Activated CD8-positive, alpha-beta memory T cell treated with anti-CD3 and anti-CD28 coated beads for 48 hours (primary cell): ENCODE data around the gene CT45A9.
A peak's percentile ranks its signal among the peaks of the same experiment; 100 is the strongest.
"Not testable (repeated sequence)": the region's sequence is repeated elsewhere in the genome, so short reads cannot be mapped to it uniquely, and the experiment has no call there.

Source experiments
- DNase-seq, 3 experiments: peaks; one replicate each; pipeline ENCODE4 v3.0.0-alpha.2; 2020; ENCODE audit warnings: low read depth in 2 of 3, low spot score in 2 of 3

Gene CT45A9, protein sequence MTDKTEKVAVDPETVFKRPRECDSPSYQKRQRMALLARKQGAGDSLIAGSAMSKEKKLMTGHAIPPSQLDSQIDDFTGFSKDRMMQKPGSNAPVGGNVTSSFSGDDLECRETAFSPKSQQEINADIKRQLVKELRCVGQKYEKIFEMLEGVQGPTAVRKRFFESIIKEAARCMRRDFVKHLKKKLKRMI

DNA sequence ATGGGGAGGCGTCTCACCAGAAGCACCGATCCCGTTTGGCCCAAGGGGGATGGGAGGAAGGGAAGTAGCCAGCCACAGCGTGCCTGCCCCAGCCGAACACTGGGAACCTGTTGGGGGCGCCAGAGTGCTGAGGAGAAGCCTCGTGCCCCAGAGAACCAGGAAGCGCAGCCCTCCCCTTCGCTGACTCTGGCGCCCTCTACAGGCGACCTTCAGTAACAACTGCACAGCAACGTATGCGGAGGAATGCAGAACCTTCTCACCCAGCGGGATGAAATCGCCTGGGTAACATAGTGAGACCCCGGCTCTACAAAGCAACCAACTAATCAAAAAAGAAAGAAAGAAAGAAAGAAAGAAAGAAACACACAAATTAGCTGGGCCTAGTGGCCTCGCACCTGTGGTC lies at the start of gene CT45A9:
CT45A9 (minus strand) TSS at position 101 of the 400 bp plus-strand sequence. CDS start 3,751 bp downstream, outside the sequence.
- not testable (repeated sequence) for DNase-seq

DNA sequence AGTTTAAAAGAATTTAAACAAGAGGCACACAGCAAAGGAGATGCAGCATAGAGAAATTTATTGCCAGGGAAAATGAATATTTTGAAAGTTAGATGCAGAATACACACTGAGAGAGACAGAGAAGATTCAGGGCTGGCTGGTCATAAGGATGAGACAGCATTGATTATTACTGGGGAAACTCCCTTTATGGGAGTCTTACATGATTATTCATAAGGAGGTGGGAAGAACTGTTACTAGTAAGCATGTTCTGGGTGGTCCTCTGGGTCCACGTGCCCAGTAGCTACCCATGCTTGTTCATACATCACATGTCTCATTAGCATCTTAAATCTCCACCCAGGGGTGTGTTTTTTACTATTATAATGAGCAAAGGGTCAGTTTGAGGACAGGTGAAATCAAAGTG lies 48.9 kb upstream of the CT45A9 start:
- not testable (repeated sequence) for DNase-seq

DNA sequence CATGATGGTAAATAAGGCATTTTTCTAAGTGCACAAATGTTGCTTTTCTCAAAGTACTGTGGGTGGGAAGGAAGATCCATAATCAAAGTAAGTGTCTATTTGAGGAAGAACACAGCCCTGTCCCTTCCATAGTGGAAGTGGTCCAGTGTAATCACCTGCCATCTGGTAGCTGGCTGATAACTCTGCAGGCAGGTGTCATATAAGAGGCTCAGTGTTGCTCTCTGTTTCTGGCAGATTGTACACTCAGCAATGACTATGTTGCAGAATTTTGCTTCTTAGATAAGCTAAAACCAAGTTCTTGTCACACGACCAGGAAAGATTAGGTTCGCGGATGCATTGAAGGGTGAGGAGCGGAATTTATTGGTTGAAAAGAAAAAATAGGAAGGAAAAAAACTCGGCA lies 42.8 kb upstream of the CT45A9 start:
- DNase-seq: no peak

DNA sequence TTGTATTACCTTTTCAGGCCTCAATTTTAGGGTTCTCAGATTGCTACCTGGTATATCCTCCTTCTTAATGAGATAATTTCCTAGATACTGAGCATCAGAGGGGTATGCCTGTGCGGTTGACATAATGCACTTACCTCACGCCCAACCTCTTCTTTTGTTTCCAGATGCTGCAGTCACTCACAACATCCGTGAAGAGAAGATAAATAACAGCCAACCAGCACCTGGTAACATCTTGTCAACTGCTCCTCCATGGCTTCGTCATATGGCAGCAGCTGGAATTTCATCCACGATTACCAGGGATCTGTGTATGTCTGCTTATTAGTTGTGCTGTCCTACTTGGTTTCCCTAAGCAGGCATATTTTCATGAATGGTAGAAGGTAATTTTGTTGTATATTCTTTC lies 38.6 kb upstream of the CT45A9 start:
- DNase-seq: no peak

DNA sequence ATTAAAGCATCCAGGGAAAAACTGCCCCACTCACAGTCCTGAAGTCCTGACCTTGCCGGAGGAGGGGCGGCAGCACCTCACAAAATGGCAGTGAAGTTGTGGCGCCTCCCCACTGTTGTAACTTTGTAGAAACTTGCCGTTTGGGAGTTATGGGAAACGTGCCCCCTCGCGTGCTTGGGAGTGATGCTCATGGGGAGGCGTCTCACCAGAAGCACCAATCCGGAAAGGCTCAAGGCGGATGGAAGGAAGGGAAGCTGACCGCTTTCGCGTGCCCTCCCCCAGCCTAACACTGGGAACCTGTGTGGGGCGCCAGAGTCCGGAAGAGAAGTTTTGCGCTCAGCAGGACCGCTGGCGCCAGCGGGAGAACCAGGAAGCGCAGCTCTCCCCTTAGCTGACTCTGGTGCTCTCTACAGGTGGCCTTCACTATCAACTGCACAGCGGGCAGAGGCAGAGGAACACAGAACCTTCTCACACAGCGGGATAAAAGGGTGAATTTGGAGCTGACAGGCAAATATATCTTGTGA lies 21.7 kb upstream of the CT45A9 start, which contains the start of the genes CT45A10 and SAGE1:
CT45A10 (minus strand) TSS at position 151 of the 524 bp plus-strand sequence. CDS start 8,100 bp downstream, outside the sequence.
SAGE1 (plus strand) TSS at position 423 of the 524 bp plus-strand sequence. CDS start 2,527 bp downstream, outside the sequence.
- no peak for DNase-seq

DNA sequence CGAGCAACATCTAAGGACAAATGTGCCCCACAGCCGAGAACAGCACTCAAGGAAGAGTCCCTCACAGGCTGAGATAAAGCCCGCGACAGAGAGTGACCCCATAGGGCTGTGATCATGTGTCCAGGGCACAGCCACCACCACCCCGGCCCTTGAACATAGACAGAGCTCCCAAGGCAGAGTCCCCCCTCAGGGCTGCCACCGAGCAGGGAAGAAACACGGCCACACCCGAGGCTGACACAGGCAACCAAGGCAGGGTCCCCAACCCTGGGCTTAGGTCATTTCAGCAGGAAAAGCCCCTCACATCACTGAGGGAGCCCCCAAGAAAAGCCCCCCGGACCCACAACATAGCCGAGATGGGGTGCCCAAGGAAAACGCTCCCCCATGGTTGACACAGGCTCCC lies 21.2 kb upstream of the CT45A9 start:
- no peak for DNase-seq

DNA sequence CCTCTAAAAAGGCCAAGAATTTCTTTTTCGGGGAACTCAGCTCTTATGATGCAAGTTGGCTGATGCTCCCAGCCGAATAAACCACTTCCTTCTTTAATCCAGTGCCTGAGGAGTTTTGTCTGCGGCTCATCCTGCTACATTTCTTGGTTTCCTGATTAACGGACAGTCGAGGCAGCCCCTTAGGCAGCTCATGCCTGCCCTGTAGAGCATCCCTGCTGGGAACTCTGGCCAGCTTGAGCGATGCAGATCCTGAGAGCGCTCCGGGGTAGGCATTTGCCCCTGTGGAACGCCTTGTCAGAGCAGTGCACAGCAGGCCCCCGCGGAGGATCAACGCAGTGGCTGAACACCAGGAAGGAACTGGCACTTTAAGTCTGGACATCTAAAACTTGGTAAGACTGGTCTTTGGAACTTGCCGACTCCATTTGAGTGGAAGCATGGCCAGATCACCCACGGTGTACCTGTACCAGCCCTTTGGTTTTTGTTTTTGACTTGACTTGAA lies 18.5 kb upstream of the CT45A9 start:
- DNase-seq: no peak

DNA sequence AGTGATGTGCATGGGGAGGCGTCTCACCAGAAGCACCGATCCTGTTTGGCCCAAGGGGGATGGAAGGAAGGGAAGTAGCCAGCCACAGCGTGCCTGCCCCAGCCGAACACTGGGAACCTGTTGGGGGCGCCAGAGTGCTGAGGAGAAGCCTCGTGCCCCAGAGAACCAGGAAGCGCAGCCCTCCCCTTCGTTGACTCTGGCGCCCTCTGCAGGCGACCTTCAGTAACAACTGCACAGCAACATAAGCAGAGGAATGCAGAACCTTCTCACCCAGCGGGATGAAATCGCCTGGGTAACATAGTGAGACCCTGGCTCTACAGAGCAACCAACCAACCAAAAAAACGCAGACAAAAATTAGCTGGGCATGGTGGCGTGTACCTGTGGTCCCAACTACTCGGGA lies 17.4 kb upstream of the CT45A9 start:
- DNase-seq: peak; percentile 2 to 4 (median 4)

DNA sequence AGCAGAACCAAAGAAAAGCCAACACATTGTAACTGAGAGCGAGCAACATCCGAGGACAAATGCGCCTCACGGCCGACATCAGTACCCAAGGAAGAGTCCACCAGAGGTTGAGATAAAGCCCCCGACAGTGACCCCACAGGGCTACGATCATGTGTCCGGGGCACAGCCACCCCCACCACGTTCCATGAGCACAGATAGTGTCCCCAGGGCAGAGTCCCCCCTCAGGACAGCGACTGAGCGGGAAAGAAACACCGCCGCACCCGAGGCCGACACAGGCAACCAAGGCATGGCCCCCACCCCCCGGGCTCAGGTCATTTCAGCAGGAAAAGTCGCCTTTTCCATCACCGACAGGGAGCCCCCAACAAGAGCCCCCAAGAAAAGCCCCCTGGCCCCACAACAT lies 16.6 kb upstream of the CT45A9 start:
- DNase-seq: not testable (repeated sequence)

DNA sequence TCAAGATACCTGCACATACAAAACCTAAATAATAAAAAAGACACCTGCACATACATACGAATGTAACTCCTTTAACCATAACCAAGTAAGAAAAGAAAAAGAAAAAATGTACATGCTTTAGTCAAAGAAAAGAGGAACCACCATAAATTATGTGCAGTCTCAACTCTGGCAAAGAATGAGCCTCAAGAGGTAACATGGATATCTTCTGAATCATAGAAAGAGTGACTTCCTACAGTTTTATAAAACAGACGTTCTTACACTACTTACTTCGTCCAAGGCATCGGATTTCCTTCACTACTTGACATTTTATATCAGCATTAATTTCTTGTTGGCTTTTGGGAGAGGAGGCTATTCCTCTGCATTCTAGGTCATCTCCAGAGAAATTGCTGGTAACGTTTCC lies 11.1 kb upstream of the CT45A9 start:
- not testable (repeated sequence) for DNase-seq

DNA sequence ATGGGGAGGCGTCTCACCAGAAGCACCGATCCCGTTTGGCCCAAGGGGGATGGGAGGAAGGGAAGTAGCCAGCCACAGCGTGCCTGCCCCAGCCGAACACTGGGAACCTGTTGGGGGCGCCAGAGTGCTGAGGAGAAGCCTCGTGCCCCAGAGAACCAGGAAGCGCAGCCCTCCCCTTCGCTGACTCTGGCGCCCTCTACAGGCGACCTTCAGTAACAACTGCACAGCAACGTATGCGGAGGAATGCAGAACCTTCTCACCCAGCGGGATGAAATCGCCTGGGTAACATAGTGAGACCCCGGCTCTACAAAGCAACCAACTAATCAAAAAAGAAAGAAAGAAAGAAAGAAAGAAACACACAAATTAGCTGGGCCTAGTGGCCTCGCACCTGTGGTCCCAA lies 17.2 kb downstream of the CT45A9 start, which contains the start of gene CT45A8:
CT45A8 (minus strand) TSS at position 101 of the 400 bp plus-strand sequence. CDS start 3,755 bp downstream, outside the sequence.
- DNase-seq: not testable (repeated sequence)

DNA sequence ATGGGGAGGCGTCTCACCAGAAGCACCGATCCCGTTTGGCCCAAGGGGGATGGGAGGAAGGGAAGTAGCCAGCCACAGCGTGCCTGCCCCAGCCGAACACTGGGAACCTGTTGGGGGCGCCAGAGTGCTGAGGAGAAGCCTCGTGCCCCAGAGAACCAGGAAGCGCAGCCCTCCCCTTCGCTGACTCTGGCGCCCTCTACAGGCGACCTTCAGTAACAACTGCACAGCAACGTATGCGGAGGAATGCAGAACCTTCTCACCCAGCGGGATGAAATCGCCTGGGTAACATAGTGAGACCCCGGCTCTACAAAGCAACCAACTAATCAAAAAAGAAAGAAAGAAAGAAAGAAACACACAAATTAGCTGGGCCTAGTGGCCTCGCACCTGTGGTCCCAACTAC lies 34.4 kb downstream of the CT45A9 start, which contains the start of gene CT45A7:
CT45A7 (minus strand) TSS at position 101 of the 400 bp plus-strand sequence. CDS start 3,747 bp downstream, outside the sequence.
- DNase-seq: not testable (repeated sequence)

DNA sequence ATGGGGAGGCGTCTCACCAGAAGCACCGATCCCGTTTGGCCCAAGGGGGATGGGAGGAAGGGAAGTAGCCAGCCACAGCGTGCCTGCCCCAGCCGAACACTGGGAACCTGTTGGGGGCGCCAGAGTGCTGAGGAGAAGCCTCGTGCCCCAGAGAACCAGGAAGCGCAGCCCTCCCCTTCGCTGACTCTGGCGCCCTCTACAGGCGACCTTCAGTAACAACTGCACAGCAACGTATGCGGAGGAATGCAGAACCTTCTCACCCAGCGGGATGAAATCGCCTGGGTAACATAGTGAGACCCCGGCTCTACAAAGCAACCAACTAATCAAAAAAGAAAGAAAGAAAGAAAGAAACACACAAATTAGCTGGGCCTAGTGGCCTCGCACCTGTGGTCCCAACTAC lies 51.7 kb downstream of the CT45A9 start, which contains the start of gene CT45A2:
CT45A2 (minus strand) TSS at position 101 of the 400 bp plus-strand sequence. CDS start 3,747 bp downstream, outside the sequence.
- DNase-seq: not testable (repeated sequence)
